ENCODE results near the gene CUL4B. TPM values are rescaled to one million over a fixed set of nuclear protein-coding genes. Genes with fewer than 3 reads are reported as not detected.

The CUL4B gene
- total and polyA plus RNA-seq, 2 donors (not counting 3 experiments of a cell fraction or from before 2014, with no cell fraction given) = 22.2 to 90.0 TPM

DNA sequence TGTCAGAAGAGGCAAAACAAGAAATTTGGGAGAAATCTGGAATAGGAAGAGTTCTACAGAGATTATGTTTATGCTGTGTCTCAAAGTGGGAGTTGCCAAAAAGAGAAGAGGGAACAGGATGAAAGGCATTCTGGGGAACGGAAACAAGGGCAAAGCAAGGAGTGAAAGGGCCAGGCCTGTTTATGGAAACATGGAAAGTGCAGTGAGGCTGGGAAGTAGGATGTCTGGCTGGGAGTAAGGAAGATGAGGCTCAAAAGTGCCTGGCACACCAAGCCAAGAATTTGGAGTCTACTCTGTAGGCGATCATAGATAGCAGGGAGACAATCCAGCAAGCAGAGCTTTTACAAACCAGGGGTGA lies 1.8 kb upstream of the CUL4B start:
- BruUV-seq (replicated peaks) = no TSS peak

DNA sequence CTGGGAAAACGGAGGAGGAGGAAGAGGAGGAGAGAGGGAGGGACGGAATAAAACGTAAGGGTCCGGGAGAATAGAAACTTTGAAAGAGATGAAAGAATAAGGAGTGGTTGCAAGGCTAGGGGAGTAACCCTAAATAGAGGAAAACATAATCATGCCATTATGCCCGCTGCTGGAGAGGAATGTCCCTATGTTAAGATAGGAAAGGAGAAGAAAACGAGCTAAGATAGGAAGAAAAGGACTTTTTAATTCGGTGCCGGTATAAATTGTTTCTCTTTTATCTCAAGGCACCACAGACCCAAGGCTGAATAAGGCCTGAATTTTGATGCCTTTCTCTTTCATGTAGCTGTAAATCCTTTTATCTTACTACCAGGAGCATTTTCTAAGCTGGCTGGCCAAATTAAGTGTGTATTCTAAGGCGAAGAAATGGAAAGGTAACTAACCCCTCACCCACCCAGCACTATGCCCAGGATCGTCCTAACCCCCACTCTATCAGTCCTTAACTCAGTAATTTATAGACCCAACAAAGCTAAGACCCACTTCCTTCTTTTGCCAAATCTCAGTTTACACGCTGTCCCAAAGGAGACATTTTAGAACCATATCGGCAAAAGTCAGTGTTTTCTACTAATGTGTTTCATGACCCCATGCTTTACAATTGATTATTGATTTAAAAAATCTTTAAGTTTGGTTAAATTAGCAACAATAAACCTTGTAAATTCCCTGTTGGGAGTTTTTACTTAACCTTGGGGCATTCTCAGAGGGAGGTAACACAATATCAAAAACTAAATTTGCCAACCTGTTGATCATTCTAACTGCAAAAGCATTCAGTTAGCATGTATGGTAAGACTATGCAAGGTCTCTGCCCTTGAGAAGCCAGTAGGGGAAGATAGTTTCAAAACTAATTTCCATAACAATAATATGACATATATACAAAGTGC lies 1.1 kb upstream of the CUL4B start:
- Histone ChIP-seq H3K9ac (replicated peaks; ENCODE audit: extremely low read depth, insufficient read depth, low read length) (peak overlapping the region; percentile 91), H3K27me3 (ENCODE audit: control insufficient read depth in 2 of 2, insufficient read depth in 2 of 2, low read length in 2 of 2) (no peaks in the 10 kb centered on the region), H3K4me2 (ENCODE audit: insufficient read depth, low read length) (peak overlapping the region; percentile 97), H3K27ac (ENCODE audit: insufficient read depth, low read depth, low read length) (peak overlapping the region; percentile 88), H3K4me1 (ENCODE audit: control insufficient read depth, extremely low read depth, insufficient read depth, low read length) (peaks cover 21% of the 10 kb centered on the region), H3K4me3 (replicated peaks in 1 of 3; ENCODE audit: insufficient read depth in 1 of 3, low read depth in 1 of 3, low read length in 3 of 3) (peak overlapping the region; percentile 36 to 85 (median 85)), H2AFZ (ENCODE audit: low read depth, low read length) (peak overlapping the region; percentile 30), H3K9me1 (replicated peaks; ENCODE audit: control insufficient read depth, extremely low read depth, insufficient read depth, low read length) (no peaks in the 10 kb centered on the region), H4K20me1 (replicated peaks; ENCODE audit: control insufficient read depth, extremely low read depth, insufficient read depth, low read length) (no peaks in the 10 kb centered on the region), H3K9me3 (replicated peaks; ENCODE audit: control insufficient read depth, insufficient read depth, low read length) (no peaks in the 10 kb centered on the region), H3K36me3 (ENCODE audit: control insufficient read depth in 2 of 2, extremely low read depth in 1 of 2, insufficient read depth in 2 of 2, low read length in 2 of 2) (no peaks in the 10 kb centered on the region), H3K79me2 (ENCODE audit: control insufficient read depth, insufficient read depth, low read length) (peaks cover 42% of the 10 kb centered on the region)
- FAIRE-seq (peak; percentile 67), DNase-seq (ENCODE audit: low read depth, low spot score) (no peak)
- POLR2A ChIA-PET = interaction anchor here (0.5 to 2.0 kb wide), 6 partner anchors 12 to 172 kb away, joined by 3 to 17 read pairs (median 6); partner anchors contain the start of gene MCTS1
- intact Hi-C loops (cut with micrococcal nuclease) = loop anchor here (1.0 to 5.0 kb wide), 7 partner anchors 41 to 235 kb away; partner anchors contain the start of gene C1GALT1C1
- dilution Hi-C loops (cut with MboI; ENCODE audit: extremely low pct_ligation_motif_present, low sequenced_read_pairs) = no loop called here
- TF ChIP-seq, protein P1, sequence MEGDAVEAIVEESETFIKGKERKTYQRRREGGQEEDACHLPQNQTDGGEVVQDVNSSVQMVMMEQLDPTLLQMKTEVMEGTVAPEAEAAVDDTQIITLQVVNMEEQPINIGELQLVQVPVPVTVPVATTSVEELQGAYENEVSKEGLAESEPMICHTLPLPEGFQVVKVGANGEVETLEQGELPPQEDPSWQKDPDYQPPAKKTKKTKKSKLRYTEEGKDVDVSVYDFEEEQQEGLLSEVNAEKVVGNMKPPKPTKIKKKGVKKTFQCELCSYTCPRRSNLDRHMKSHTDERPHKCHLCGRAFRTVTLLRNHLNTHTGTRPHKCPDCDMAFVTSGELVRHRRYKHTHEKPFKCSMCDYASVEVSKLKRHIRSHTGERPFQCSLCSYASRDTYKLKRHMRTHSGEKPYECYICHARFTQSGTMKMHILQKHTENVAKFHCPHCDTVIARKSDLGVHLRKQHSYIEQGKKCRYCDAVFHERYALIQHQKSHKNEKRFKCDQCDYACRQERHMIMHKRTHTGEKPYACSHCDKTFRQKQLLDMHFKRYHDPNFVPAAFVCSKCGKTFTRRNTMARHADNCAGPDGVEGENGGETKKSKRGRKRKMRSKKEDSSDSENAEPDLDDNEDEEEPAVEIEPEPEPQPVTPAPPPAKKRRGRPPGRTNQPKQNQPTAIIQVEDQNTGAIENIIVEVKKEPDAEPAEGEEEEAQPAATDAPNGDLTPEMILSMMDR (IDR thresholded peaks at IDR 0.05; ENCODE audit: extremely low read depth in 1 of 2, insufficient read depth in 1 of 2, low read depth in 1 of 2, low read length in 2 of 2) = no peak
- TF ChIP-seq POLR2A (IDR thresholded peaks at IDR 0.05; ENCODE audit: low read depth, low read length) = peak; percentile 46
- CTCF ChIA-PET = interaction anchor here (0.9 to 2.1 kb wide), 3 partner anchors 10 to 76 kb away, joined by 3 to 6 read pairs (median 6); no protein-coding TSS in a partner anchor
- BruUV-seq (replicated peaks) = TSS peak; percentile 95

More for the DNA sequence above, 1.8 kb upstream of the CUL4B start:
- peaks cover 17% of the 10 kb centered on the region for H3K4me1 ChIP-seq (ENCODE audit: control insufficient read depth, extremely low read depth, insufficient read depth, low read length)
- POLR2A ChIA-PET = no interaction called here
- CTCF ChIA-PET = no interaction called here
- no peak overlapping the region for H2AFZ ChIP-seq (ENCODE audit: low read depth, low read length)
- H3K36me3 ChIP-seq (ENCODE audit: control insufficient read depth in 2 of 2, extremely low read depth in 1 of 2, insufficient read depth in 2 of 2, low read length in 2 of 2) = no peaks in the 10 kb centered on the region
- dilution Hi-C loops (cut with MboI; ENCODE audit: extremely low pct_ligation_motif_present, low sequenced_read_pairs) = no loop called here
- H3K9me1 ChIP-seq (replicated peaks; ENCODE audit: control insufficient read depth, extremely low read depth, insufficient read depth, low read length) = no peaks in the 10 kb centered on the region
- TF ChIP-seq, protein P2, sequence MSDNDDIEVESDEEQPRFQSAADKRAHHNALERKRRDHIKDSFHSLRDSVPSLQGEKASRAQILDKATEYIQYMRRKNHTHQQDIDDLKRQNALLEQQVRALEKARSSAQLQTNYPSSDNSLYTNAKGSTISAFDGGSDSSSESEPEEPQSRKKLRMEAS (IDR thresholded peaks at IDR 0.05; ENCODE audit: insufficient read depth, insufficient read length) = no peak
- no peak overlapping the region for H3K4me3 ChIP-seq (replicated peaks in 1 of 3; ENCODE audit: insufficient read depth in 1 of 3, low read depth in 1 of 3, low read length in 3 of 3)
- no peaks in the 10 kb centered on the region for H3K27me3 ChIP-seq (ENCODE audit: control insufficient read depth in 2 of 2, insufficient read depth in 2 of 2, low read length in 2 of 2)
- H3K27ac ChIP-seq (ENCODE audit: insufficient read depth, low read depth, low read length) = no peak overlapping the region
- peak; percentile 40 for DNase-seq (ENCODE audit: low read depth, low spot score)
- H3K79me2 ChIP-seq (ENCODE audit: control insufficient read depth, insufficient read depth, low read length) = peaks cover 36% of the 10 kb centered on the region
- H4K20me1 ChIP-seq (replicated peaks; ENCODE audit: control insufficient read depth, extremely low read depth, insufficient read depth, low read length) = no peaks in the 10 kb centered on the region
- no peak overlapping the region for H3K9ac ChIP-seq (replicated peaks; ENCODE audit: extremely low read depth, insufficient read depth, low read length)
- intact Hi-C loops (cut with micrococcal nuclease) = loop anchor here (1.0 to 5.0 kb wide), 2 partner anchors 68 to 175 kb away; partner anchors contain the start of gene C1GALT1C1
- FAIRE-seq = peak; percentile 60
- H3K4me2 ChIP-seq (ENCODE audit: insufficient read depth, low read length) = peak overlapping the region; percentile 97
- no peaks in the 10 kb centered on the region for H3K9me3 ChIP-seq (replicated peaks; ENCODE audit: control insufficient read depth, insufficient read depth, low read length)

All from endothelial cell of umbilical vein (primary cell).